Superior temporal gyrus (tissue), 1 donor: ENCODE data around the gene XYLT1.
A peak's percentile ranks its signal among the peaks of the same experiment; 100 is the strongest.

Experiments used
- DNase-seq: peaks from one replicate; pipeline ENCODE4 v3.0.0-alpha.2; 2016; ENCODE audit errors: extremely low spot score

Gene XYLT1

DNA sequence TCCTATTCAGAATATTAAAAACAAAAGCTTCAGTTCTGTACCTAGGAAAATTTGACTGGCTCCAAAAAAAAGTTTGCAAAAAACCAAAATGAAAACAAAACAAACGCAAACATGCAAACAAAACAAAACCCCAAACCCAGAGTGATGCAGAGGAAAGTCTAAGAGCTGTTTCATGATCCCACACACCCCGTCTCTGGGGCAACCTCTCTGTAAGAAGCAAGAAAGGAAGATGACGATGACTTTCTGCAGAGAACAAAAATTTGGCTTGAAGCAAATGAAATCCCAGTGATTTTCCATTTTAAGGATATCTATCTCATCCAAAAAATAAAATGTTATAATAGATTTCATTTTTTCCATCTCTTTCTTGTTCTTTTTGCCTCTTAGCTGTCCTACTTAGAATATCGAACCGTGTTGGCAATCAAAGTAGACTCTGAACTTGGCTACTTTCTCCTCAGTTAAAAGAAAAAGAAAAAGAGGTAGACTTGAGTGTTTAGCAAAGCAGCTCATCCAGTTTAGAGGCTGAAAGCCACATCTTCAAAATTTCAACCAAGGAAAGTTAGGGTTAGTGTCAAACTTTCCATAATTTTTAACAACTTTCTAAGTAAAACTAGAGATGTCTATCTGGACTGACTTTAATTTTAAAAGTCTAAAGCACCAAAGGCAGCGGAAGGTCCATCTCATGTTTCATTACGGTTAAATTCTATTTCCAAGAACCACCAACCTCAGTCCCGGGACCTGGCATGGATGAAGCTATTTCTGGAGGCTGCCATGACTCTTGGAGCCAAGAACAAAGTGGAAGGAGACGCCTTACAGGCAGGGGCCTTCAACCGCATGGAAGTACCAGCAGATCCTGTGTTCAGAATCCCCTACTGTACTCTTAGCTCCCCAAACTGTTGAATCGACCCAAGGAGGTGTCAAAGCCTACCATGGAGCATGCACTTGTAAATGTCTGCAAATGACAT, 180.8 kb downstream of the XYLT1 start:
- DNase-seq: no peak

DNA sequence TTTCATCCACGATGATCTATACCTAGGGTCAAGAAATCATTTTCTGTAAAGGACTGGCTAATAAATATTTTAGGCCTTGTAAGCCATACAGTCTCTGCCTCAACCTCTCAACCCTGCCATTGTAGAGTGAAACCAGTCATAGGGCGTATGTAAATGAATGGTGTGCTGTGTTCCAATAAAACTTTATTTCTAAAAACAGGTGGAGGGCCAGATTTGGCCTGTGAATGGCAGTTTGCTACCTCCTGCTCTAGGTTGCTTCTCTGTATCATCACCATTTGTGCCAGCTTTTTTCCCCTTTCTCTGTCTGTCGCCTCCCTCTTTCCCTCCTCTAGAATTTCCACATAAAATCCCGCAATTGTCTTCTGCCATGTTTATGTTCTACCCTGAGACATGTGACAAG, 181.7 kb downstream of the XYLT1 start:
- DNase-seq: no peak

DNA sequence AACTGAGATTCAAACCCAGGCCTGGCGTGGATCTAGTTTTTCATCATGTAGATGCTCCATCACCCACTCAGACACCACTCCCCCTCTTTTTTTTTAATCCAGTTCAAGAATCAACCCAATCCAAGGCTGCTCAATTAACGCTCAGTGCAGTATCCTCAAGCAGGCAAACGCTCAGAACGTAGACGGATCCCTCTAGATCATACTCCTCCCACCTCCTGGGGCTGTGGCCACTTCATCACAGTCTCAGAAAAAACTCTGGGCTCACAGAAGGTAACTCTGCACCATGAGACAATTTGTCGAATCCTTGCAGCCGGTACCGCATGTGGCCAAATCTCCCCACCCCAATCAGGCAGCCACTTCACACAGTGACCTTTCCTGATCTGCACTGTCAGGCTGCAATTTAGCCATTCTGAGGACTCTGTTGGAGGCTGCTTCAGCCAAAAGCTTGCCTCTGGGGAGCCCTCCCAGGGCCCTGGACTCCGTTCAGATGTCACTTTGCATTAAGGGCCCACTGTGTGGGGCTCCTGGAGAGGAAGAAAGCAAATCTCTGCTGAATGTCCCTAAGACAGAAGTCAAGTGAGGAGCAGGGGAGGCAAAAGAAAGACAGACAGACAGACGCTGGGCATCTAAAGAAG, 183.5 kb downstream of the XYLT1 start:
- DNase-seq: no peak

DNA sequence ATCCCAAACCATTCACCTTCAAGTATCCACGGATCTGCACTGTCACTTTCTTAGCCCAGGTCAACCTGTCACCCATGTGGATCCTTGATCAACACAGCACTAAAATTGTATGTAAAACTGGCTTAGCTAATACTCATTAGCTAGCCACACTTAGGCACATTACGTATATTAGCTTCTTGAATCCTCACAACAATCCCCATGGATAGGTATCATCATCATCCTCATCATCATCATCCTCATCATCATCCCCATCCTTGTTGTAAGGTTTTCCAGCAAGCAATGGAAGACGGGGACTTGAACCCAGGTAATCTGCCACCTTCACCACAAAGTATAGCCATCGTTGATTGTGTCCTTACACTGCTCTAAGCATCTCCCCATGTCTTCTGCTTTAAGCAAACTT, 184.3 kb downstream of the XYLT1 start:
- no peak for DNase-seq

DNA sequence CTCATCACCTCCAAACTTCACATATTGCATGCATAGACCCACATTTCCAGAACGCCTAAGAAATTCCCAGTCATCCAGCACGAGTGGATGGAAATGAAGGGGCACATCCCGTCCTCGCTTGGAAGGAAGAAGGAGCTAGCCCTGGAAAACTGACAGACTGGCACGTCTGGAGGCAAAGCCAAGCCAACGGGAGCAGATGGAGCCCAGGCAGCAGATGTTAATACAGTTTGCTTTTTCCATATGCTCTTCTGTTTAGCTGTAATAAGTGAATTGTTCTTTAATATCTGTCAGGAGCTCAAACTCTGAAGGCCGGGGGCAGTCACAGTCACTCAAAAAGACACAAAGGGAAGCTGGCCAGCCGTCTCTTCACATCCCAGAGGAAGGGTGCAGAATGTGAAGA, 187.7 kb downstream of the XYLT1 start:
- peak; percentile 38 for DNase-seq

DNA sequence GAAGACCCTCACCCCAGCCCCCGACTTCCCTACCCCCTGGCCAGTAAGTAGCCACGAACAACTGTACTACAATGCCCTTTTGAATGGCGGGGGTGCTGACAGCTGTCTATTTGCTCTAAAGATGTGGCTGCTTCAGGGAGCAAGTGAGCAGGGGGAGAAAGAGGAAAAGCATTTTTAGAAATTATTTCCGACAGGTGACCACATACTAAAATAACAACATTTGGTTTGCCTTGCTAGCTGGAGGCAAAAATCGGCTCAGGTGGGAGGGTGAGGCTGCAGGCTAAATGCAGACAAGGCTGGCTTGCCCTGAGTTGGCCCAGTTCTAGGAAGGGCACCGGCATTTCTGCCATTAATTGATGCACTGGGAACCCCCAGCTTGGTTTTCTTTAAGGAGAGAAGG, 188.5 kb downstream of the XYLT1 start:
- no peak for DNase-seq

DNA sequence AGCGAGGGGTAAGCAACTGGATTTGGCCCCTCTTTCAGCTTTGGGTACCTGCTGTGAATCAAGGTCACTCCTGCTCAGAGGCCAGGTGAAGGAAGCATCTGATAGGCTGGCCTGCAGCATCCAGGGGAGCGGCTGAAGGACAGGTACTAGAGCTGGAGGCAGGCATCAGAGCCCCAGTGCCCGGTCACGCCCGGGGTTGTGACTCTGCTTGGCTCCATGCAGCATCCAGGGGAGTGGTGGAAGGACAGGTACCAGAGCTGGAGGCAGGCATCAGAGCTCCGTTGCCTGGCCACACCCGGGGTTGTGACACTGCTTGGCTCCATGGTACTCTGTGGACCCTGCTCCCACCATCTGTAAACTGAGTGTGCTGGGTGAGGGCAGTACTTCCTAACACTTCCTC, 189.7 kb downstream of the XYLT1 start:
- no peak for DNase-seq

DNA sequence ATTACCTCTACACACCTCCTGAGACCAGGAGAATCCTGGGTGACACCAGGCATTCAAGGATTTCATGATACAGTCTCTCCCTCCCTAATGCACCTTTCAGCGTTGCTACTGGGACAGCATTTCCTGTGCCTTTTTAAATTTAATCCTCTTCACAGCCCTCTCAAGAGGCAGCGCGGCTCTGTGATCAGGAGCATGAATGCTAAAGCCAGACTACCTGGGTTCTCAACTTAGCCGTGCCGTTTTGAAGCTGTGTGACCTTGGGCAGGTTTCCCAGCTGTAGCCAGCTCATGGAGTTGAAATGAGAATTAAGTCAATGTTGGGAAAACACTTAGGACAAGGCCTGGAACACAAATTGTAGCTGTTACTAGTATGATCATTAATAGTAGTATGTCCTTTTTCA, 191.8 kb downstream of the XYLT1 start:
- no peak for DNase-seq

DNA sequence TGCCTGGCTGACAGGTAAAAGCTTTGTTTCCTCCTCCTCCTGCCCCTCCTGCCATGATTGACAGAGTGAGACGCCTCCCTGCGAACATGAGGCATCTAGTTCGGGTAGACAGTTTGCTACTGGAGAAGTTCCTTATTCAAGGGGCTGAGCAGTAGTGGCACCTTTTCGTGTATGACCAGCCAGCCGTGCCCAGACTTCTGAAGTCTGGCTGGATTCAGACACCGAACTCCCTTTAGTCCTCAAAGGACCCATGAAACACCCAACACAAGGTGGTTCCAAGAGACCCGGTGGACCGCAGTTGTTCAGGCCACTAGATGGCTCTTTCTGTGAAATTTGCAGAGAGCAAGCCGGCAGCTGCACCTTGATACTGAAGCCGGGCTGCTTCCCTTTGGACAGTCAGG, 192.8 kb downstream of the XYLT1 start:
- DNase-seq: peak; percentile 59

DNA sequence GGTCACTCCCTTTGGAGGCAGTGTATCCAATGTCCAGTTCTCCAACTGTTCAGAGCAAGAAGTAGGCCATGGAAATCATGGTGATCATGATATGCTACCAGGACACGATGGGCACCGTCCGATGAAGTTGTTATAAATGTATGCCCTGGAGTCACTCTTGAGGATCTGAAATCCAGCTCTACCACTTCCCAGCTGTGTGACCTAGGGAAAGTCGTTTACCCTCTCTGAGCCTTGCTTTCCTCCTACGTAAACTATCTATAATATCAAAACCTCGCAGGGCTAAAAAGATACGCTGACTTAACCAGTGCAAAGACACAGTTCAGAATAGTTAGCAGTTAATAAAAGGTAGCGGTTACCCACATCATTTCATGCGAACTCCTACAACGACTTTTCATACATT, 194.2 kb downstream of the XYLT1 start:
- DNase-seq: no peak

DNA sequence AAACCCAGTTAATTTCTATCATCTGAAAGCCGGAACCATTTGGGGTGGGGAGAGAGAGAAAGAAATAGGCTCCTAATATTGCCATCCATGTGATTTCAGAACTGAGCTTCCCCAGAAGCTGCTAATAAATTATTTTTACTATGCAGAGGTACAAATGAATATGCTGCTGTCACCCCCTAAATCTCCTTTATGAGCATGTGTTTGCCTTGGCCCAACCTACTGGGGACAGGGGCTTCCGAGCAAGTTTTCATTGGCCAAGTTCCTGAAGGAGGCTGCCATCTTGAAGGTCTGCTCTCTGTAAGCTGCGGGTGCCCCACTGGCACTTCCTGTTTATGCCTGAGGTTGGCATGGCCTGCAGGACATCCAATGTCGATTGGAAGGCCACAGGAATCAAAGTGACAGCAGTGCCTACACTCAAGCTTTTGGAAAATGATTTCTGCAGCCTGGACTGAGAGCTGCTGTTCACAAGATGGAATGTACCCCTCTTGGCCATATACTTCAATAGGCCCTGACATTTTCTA, 194.7 kb downstream of the XYLT1 start:
- no peak for DNase-seq

DNA sequence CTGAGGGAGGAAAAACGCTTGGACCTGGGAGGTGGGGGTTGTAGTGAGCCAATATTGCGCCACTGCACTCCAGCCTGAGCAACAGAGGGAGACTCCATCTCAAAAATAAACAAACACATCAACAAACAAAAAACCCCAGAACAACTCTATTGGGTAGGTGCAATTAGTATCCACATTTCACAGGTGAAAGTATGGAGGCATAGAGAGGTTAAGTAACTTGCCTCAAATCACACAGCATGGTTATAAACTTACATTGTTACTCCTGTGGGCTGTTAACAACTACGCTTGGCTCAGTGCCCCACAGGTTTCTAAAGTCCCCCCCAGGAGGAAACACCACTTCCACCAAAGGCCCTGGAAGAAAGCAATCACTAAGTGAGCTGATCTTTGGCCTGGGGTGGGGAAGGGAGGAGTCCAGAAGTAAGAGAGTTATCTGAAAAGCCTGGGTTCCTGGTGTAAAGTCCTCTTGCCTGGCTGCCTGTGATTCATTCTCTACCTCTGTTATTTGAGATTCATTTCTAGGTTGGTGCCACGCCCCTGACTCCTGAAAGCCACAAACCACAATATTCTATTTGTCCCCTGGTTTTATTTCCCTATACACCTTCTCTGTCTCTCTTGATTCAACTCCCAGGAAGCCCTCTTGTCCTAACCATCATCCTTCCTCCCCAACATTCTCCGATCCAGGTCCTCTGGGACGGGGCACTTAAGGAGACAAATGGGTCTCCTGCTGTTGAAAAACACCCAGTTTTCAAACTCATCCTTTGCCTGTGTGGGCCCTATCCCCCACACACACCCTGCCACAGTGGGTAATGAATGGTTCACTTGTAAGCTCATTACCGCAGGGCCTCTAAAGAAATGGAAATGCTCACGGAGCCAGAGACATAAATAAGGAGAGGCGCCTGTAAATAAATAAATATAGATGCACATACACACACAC, 195.4 kb downstream of the XYLT1 start:
- DNase-seq: no peak

DNA sequence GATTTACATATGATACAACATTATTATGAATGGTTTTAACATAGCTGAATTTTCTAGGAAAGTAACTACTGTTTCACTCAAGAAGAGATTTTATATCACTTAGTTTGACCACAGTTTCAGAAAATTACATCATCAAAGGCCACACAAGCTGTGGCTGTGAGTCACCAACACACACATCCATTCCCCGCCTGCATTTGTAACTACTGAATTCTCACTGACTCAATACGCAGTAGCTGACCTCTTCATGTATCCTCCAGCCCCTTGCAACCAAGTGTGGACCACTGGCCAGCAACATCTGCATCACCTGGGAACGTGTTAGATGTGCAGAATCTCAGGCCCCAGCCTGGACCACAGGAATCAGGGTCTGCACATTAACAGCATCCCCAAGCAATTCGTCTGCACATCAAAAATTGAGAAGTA, 197.6 kb downstream of the XYLT1 start:
- DNase-seq: peak; percentile 50

DNA sequence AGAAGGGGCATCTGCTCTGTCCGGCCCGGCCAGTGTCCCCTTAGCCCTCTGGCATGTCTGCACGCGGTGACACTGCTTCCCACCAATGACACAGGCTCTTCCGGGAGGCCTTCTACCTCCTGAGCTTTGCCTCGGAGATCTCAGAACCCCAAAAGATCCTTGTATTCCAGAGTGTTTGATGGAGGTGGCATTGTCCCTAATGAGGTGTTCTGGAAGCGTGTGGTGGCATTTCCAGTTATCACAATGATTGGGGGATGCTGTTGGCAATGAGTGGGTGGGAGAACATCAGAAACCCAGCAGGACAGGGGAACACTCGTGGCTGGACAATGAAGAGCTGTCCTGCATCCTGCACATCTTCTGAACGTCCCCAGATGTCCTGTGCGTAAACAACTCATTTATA, 198.0 kb downstream of the XYLT1 start:
- DNase-seq: no peak

DNA sequence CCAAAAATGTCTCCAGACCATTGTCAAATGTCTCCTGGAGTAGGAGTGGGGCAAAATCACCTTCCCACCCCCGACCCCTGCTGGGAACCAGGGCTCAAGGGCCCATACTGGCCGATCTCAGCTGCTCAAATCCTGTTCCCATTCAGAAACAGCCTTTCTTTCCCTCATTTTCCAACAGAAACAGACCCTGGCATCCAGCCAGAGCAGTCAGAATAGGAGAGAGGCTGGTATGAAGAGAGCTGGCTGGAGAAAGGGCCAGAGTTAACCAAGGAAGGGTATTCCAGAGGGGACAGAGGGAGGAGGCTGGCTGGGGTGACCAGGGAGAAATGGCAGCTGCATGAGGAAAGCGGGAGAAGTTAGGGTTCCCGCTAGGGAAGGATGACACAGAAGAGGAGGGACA, 199.1 kb downstream of the XYLT1 start:
- peak; percentile 70 for DNase-seq

DNA sequence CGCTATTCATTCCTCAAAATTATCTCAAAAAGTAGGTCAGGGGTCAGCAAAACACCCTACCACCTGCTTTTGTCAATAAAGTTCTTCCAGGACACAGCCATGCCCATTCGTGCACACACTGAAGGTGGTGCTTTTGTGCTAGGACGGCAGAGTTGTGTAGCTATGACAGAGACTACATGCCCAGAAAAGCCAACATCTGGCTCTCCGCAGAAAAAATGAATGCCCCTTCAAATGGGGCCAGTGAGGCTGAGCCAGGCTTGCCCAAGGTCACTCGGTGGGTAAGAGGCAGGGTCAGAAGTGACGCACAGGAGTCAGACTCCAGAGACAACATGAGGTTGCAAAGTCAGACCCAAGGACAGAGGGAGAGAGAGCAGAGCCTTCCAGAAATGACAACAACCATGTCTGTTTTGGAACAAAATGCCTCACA, 200.1 kb downstream of the XYLT1 start:
- DNase-seq: peak; percentile 19

DNA sequence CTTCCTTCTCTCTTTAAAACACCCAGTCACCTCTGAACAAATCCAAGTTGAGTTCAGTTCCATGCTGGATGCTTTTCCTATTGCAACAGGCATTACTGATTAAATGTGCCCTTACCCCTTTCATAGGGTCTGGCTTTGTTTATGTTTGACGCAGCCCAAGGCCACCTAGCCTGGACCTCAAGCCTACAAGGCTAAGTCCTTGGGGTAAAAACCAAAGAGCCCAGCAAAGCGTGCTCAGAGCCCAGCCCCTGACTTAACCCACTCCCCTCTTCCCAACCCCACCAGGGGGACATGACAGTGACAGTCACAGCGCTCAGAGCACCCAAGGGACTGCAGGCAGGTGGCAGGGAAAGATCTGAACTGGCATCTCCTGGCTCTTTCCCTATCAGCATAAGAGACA, 200.6 kb downstream of the XYLT1 start:
- DNase-seq: no peak

DNA sequence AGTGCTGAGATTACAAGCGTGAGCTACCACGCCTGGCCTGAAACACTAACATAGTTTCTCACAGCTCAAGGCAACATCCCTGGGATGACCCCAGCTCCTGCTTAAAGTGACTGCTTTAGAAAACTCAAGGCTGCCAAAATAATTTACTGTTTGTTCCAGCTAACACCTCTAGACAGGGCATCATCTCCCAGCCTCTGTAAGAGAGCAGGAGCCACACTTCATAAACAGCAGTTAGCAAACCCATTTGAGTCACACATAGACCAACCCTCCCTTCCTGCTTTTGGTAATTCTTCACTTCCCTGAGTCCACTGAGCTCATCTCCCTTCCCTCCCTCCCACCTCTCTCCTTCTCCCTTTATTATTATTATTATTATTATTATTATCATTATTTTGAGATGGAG, 201.3 kb downstream of the XYLT1 start:
- DNase-seq: no peak

DNA sequence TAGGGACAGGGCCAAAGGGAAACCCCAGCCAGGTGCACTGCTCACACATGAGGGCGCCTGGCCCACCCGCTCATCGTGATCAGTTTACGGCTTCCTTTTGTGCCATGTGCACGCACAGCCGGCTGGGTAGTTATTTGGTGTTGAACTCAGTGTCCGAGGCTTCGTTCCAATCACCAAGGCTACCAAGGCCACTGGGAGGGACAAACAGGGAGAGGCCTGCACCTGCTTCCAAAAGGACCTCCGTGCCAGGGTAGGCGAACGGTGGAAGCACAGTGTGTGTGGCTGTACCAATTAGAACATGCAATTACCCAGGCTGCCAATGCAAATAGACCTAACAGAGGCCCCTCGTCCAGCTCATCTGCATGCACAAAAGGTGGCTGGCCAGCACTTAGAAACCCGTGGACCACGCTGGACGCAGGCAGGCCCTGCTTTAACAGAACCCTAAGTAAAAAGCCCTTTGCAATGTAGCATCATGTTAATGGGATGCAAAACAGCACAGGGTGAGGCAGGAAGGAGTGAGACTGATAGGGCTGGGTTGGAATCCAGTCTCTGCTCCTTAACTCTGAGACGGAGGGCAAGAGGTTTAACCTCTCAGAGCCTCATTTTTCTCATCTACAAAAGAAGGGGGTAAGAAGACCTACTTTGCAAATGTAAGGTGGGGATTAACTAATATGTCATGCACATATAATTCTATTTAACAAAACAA, 204.0 kb downstream of the XYLT1 start:
- DNase-seq: no peak

DNA sequence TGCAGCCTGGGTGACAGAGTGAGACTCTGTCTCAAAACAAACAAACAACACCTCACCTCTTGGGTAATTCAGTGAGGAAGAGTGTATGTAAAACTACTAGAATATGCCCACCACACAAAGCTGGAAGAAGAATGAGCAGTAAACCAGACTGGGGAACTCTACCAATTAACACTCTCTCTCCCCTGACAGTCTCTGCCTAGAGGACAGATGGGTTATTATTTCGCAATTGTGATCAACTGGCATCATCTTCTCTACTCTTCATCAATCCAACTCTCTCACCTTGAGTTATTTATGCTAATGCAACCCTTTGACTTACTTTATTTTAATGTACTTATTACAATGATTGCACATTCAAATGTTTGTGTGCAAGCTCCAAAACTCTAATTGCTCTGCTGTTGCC, 205.6 kb downstream of the XYLT1 start:
- DNase-seq: no peak

DNA sequence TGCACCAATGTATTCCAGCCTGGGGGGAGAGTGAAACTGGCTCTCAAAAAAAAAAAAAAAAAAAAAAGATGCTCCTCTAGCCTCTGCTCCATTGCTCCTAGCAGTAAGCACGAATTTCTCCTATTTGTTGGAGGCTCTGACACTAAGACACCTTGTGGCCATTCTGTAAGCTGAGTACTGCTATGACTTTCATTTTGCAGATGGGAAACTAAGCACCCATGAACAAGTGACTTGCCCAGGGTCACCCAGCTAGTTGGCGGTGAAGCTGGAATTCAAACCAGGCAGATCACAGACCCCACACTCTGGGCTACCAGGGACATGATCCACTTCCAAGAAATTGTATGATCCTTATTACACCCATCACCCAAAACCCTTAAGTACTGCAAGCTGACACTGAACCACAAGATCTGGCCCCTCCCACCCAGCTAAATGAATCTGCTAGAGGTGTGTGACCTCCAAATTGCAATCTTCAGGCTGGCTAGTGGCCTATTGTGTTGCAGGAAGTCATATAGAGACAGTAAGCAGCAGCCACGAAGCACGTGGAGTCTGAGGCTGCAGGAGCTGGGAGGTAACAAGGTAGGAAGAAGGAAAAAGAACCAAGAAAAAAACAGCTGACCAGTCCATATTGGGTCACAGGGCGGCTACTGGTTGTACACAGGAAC, 209.4 kb downstream of the XYLT1 start:
- DNase-seq: no peak
